NCI-H82 (cell line): ENCODE measurements around the gene PRR36.
"Not testable (repeated sequence)": the region's sequence is repeated elsewhere in the genome, so short reads cannot be mapped to it uniquely, and the experiment has no call there.

Source experiments
- DNase-seq: peaks from one replicate; lab custom pipeline; 2025; lab: John Stamatoyannopoulos, UW

The PRR36 gene

DNA sequence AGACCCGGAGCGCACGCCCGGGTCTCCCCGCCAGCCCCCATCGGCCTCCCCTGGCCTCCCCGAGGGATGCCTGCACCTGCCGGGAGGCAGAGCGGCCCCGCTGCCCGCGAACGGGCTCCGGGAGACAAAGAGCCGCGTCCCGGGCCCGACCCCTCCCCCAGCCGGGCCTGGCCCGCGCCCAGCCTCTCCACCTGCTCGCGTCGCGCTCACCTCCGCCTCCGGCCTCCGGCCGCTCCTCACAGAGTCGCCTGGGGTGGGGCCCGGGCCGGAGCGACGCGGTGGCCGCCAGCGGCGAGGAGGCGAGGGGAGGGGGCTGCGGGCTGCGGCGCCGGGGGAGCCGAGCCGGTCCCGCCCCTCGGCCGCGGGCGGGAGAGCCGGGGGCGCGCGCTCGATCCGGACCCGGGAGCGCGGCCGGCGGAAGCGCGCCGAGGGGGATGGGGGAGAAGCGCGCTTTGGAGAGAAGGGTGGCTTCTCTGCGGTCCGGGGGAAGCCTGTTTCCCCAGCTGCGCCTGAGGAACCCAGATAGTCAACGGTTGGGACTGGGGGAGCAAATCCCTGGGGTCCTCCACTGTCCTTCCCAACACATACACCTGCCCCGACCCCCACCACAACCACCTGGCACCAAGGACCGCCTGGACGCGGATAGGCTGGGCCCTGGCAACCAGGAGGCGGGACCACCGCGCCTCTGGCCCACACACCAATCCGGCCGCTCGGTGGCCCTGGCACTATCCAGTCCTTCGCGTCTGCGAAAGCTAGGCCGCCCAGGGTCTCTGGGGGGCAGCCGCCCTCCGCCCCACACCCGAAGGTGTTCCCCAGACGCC lies at the start of gene PRR36:
PRR36 (minus strand) TSS at position 315 of the 821 bp plus-strand sequence. CDS start 701 bp downstream, outside the sequence.
- DNase-seq, result peak; percentile 91

GRCh38 chr19:7923295-7924191 lies 49.4 kb upstream of the PRR36 start:
- no peak for DNase-seq

GRCh38 chr19:7922836-7923195 lies 48.6 kb upstream of the PRR36 start:
- DNase-seq, result no peak

GRCh38 chr19:7921967-7922835 lies 48.0 kb upstream of the PRR36 start:
- DNase-seq, result no peak

- DNase-seq, result peak; percentile 66
Measured at GRCh38 chr19:7921302-7921966, 47.2 kb upstream of the PRR36 start.

GRCh38 chr19:7920519-7921301 lies 46.5 kb upstream of the PRR36 start:
- DNase-seq, result peak; percentile 98

DNA sequence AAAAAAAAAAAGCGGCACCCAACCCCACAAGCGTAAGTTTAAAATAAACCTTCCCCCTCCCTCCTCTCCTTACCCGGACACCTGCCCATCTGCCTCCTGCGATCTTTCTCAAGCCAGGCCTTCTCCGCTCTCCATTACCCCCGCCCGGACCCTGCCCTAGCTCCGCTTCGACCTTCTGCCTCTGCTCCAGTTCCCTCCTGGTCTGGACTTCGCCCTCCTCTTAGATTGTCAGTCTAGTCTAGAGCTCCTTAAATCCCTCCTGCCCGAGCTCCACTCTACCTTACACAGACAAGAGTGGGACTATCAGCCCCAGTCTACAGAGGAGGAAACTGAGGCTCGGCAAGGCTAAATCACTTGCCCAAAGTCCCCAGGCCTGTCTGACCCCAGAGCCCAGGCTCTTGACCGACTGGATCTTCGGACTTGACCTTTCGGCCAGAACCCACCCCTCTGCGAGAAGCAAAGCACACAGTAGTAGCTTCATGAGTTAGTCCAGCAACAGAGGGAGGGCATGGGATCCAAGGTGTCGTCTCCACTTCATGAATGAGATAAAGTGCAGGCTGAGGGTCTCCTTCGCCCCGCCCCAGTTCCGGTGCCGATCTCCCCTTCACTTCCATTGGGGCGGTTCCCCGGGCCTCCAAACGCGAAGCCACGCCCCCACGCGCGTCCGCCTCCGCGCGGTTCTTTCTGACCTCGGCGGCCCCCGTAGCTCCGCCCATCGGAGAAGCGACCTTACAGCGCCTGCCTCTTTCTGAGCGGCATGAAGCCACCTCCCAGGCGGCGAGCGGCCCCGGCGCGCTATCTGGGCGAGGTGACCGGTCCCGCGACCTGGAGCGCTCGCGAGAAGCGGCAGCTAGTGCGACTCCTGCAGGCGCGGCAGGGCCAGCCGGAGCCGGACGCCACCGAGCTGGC lies 45.7 kb upstream of the PRR36 start, which contains the start of gene SNAPC2:
SNAPC2 (plus strand) TSS at position 729 of the 909 bp plus-strand sequence; CDS start at position 758, 29 bp downstream.
- DNase-seq, result peak; percentile 95

DNA sequence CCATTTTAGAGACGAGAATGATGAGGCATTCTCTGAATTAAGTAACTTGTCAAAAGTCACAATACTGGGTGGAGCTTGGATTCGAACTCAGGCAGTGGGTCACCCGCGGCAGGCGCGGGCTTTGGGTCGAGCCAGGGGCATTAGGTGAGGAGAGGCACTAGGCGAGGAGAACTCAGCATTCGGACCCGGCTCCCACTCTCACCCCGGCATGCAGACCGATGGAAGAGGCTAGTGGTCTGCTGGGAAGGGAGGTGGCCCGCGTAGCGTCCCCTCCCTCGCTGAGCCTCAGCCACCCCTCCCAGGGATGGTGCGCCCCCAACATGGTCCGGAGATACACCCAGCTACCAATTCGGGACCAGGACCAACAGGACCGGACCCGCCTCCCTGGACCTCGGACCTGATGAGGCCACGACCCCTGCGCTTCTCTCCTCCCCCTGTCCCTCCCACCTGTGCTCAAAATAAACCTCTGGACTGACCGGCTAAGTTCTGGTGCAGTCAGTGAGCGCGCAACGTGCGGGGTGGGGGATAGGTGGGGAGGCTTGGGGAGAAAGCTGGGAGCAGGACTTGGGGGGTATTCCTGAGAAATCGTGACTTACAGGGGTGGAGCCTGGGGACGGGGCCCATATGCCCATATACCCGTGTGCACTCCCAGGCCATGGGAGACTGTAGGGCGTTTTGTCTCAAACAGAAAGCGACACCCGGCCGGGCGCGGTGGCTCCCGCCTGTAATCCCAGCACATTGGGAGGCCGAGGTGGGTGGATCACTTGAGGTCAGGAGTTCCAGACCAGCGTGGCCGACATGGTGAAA lies 44.6 kb upstream of the PRR36 start:
- no peak for DNase-seq

GRCh38 chr19:7918062-7918614 lies 43.9 kb upstream of the PRR36 start:
- not testable (repeated sequence) for DNase-seq

DNA sequence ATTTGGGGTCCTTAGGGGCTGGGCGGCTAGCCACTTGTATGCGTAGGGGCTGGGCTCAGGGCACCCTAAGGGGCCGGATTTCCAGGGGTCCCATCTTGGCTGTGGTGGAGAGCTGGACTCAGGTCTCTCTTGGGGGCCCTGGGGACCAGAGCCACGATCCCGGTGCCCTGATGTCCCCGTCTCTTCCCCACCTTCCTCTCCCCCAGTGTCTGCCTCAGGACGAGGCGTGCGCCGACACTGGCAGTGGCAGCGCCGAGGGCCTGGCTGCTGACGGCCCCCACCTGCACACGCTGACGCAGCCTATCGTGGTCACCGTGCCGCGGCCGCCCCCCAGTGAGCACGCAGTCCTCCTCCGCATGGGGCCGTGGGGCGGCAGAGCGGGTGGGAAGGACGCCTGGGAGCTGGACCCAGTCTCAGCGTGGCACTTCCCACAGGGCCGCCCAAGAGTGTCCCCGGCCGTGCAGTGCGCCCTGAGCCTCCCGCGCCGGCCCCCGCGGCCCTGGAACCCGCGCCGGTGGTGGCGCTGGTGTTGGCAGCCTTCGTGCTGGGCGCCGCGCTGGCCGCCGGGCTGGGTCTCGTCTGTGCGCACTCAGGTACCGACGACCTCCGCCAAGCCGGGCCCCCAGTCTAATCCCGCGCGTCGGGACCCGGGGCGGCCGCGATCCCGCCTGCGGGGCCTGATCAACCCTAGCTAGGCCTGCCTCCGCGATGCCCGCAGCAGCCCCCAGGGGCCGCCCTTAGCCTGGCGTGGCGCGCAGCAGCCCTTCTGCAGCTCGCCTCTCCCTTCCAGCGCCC lies 43.3 kb upstream of the PRR36 start:
- DNase-seq, result peak; percentile 70

- DNase-seq, result no peak
Measured at GRCh38 chr19:7916955-7917266, 42.7 kb upstream of the PRR36 start.

GRCh38 chr19:7916103-7916954 lies 42.1 kb upstream of the PRR36 start:
- DNase-seq, result no peak

- DNase-seq, result no peak
Measured at GRCh38 chr19:7915250-7916102, 41.3 kb upstream of the PRR36 start.

- DNase-seq, result peak; percentile 20
Measured at GRCh38 chr19:7914598-7915045, 40.4 kb upstream of the PRR36 start, which contains the start of gene TGFBR3L. TGFBR3L (plus strand) TSS chr19:7914830.

DNA sequence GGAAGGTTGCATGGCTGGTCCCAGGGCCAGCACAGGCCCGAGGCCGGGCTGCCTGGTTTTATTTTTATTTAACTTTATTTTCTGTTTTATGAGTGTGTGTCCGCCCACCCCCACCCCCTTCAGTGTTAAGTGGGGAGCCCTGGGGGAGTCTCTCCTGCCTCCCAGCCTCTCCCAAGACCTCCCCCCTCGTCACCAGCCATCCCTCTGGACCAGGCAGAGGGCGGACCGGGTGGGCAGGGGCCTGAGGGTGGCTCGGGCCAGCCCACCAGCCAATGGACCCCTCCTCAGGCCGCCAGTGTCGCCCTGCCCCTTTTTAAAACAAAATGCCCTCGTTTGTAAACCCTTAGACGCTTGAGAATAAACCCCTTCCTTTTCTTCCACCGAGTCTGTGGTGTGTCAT lies 39.9 kb upstream of the PRR36 start:
- no peak for DNase-seq
